Measurements from ENCODE around the gene LRBA. TPM values are rescaled to one million over a fixed set of nuclear protein-coding genes. Genes with fewer than 3 reads are reported as not detected.
A peak's percentile ranks its signal among the peaks of the same experiment; 100 is the strongest.

Gene LRBA
- total and polyA plus RNA-seq, 9 of the 15 experiments (the other 6 are each of a cell fraction or from before 2014, with no cell fraction given): 24.2 to 88.7 (median 59.7) TPM

DNA sequence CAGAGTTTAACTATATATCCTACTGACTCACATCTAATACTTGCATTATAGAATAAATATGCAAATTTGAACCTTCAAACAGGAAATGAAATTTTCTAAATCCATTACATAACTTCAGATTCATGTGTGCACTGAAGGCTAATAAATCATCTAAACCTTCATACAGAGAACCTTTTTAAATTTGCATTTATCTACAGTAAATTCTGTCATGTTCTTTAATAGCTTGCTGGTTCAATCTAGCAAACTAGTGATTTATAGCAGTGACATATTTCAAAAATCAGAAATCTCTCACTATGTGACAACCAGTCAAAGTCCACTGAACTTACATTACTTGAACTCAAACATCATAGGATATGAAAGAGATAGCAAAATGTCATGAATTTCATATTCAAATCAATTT is 65.1 kb downstream of the LRBA start (continued):
- TF ChIP-seq PBX2 (CRISPR knock-in tag; IDR thresholded peaks at IDR 0.05; ENCODE audit: low read depth) (no peak), PBX2 (tag; conservative IDR thresholded peaks at IDR 0.05; ENCODE audit: low read depth) (peak; percentile 57), ZNF780A (CRISPR knock-in tag; IDR thresholded peaks at IDR 0.05) (no peak), SRSF7 (optimal IDR thresholded peaks at IDR 0.05; ENCODE audit: low read depth, low read length) (no peak), NR2C1 (IDR thresholded peaks at IDR 0.05) (no peak), NR2C1 (tag; IDR thresholded peaks at IDR 0.05) (no peak), RFX7 (CRISPR knock-in tag; IDR thresholded peaks at IDR 0.05) (no peak), MGA (IDR thresholded peaks at IDR 0.05) (no peak), PKNOX1 (IDR thresholded peaks at IDR 0.05) (peak; percentile 78)
- TF ChIP-seq, protein P1, sequence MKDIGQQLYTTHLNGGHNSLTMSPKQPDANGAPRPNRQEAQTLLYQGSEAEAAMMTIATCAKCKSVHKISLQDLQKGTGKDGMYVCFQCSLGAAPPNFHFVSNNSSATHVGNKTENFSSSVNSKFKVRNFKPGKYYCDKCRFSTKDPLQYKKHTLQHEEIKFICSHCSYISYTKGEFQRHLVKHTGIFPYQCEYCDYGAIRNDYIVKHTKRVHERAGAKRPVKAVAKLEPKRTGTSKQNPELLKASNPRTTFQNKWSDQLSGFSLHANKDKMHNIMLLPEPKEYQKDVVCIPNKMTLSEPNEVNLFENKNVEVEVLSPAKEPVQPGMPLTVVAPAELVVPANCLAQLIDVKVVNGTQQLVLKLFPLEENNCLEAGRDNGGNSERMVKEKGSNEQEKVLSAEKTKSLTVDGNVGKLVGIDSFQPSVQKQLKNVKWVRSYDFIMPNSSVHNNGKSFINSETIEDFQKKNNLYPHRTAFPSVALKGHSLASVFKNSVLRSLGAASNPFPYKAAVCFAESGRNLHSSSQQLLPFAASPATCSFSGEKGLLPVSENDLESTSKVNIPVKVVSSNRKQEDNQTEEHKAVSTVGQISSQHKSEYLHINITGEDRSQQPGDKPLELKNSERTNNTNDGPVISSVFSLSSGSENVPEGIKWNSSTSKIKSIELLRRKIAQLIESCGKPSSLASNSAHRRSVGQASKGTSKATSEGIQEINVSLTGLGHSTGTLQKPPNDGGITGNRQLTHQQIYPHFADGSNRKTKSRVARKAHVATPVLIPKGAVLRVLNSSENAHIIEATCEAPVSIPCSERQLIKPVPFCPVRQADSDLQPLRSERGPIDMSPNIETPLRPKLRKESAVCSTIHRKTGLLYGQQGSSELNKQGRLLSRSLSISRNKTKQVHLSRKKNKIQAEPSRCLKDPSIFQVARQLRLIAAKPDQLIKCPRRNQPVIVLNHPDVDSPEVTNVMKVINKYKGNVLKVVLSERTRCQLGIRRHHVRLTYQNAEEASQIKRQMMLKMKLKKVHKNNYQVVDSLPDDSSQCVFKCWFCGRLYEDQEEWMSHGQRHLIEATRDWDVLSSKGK (CRISPR knock-in tag; IDR thresholded peaks at IDR 0.05): no peak

All from K562 (cell line).